ENCODE measurements around the gene PTRH2. TPM values are rescaled to one million over a fixed set of nuclear protein-coding genes. Genes with fewer than 3 reads are reported as not detected.
"Not testable (repeated sequence)": the region's sequence is repeated elsewhere in the genome, so short reads cannot be mapped to it uniquely, and the experiment has no call there.

The PTRH2 gene
- total RNA-seq, 8 experiments from 2014 or later = 21.3 to 87.4 (median 34.5) TPM

- H3K27ac ChIP-seq = no peak overlapping the region
- no peak overlapping the region for H3K4me3 ChIP-seq
- WGBS, 10 experiments = 16 to 100% (median 86%) methylated on average over 1 to 4 of the region's 4 CpGs
- no peaks in the 10 kb centered on the region for H3K4me1 ChIP-seq (replicated peaks in 1 of 2)
- ATAC-seq (replicated peaks in 6 of 8) = no peak
- in situ Hi-C loops (cut with MboI; ENCODE audit: low pct_unique_long_range_greater_than_20kb in 2 of 9, low sequenced_read_pairs in 9 of 9, unreplicated experiment in 9 of 9) = no loop called here
Observed at GRCh38 chr17:59680314-59680713, 26.9 kb downstream of the PTRH2 start.

DNA sequence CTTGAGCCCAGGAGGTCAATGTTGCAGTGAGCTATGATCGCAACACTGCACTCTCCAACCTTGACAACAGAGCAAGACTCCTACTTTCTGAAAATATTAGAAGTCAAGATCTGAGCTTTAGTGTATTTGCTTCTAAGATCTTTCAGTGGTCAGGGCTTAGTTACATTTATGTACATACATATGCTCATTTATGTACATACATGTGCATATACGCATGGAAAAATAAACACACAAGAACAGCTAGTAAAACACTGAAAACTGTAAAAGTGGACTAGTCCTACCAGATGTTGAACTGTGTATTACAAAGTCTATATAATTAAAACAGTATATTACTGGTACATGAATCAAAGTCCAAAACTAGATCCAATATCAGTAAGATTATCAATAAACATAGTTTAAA is 28.3 kb downstream of the PTRH2 start:
- peak in 3 of 8 experiments; percentile 36 to 79 (median 41) for ATAC-seq (replicated peaks in 6 of 8)
- H3K27ac ChIP-seq = no peak overlapping the region
- in situ Hi-C loops (cut with MboI; ENCODE audit: low pct_unique_long_range_greater_than_20kb in 2 of 9, low sequenced_read_pairs in 9 of 9, unreplicated experiment in 9 of 9) = no loop called here
- H3K4me1 ChIP-seq (replicated peaks in 1 of 2) = no peaks in the 10 kb centered on the region
- no peak overlapping the region for H3K4me3 ChIP-seq
- WGBS, 10 experiments = 0 to 100% (median 74%) methylated on average over 1 to 2 of the region's 2 CpGs; no CpG with 5 or more reads in 2 of the 10 experiments

DNA sequence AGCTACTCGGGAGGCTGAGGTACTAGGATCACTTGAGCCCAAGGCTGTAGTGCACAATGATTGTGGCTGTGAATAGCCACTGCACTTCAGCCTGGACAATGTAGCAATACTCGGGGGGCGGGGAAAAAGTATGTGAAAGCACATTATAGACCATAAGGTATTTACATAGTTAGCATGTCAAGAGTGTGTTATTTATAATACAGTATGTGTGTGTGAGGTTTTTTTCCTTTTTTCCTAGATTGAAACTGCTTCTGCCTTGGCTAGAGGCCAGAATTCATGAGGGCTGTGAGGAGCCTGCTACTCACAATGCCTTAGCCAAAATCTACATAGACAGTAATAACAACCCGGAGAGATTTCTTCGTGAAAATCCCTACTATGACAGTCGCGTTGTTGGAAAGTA is 30.5 kb downstream of the PTRH2 start:
- ATAC-seq (replicated peaks in 6 of 8) = peak in 3 of 8 experiments; percentile 75 to 81 (median 78)
- in situ Hi-C loops (cut with MboI; ENCODE audit: low pct_unique_long_range_greater_than_20kb in 2 of 9, low sequenced_read_pairs in 9 of 9, unreplicated experiment in 9 of 9) = no loop called here

GRCh38 chr17:59675231-59675630 is 32.0 kb downstream of the PTRH2 start:
- 17 to 100% (median 45%) methylated on average over 1 of the region's 1 CpG; no CpG with 5 or more reads in 3 of the 10 experiments for WGBS, 10 experiments
- Histone ChIP-seq H3K4me3 (no peak overlapping the region), H3K4me1 (replicated peaks in 1 of 2) (peaks cover 0 to under 1% of the 10 kb centered on the region in 2 donors), H3K27ac (no peak overlapping the region)
- in situ Hi-C loops (cut with MboI; ENCODE audit: low pct_unique_long_range_greater_than_20kb in 2 of 9, low sequenced_read_pairs in 9 of 9, unreplicated experiment in 9 of 9) = no loop called here
- no peak for ATAC-seq (replicated peaks in 6 of 8)

More for the DNA sequence above, 30.5 kb downstream of the PTRH2 start:
- Histone ChIP-seq H3K4me1 (replicated peaks in 1 of 2) (no peaks in the 10 kb centered on the region), H3K4me3 (no peak overlapping the region), H3K27ac (no peak overlapping the region)
- 0 to 100% (median 94%) methylated on average over 1 to 4 of the region's 7 CpGs; no CpG with 5 or more reads in 1 of the 10 experiments for WGBS, 10 experiments

GRCh38 chr17:59671386-59671785 is 35.8 kb downstream of the PTRH2 start:
- in situ Hi-C loops (cut with MboI; ENCODE audit: low pct_unique_long_range_greater_than_20kb in 2 of 9, low sequenced_read_pairs in 9 of 9, unreplicated experiment in 9 of 9) = no loop called here
- Histone ChIP-seq H3K4me1 (replicated peaks in 1 of 2) (peaks cover 0 to 3% of the 10 kb centered on the region in 2 donors), H3K27ac (no peak overlapping the region), H3K4me3 (no peak overlapping the region)
- ATAC-seq (replicated peaks in 6 of 8) = no peak
- 83 to 100% (median 100%) methylated on average over 1 of the region's 1 CpG; no CpG with 5 or more reads in 2 of the 10 experiments for WGBS, 10 experiments

DNA sequence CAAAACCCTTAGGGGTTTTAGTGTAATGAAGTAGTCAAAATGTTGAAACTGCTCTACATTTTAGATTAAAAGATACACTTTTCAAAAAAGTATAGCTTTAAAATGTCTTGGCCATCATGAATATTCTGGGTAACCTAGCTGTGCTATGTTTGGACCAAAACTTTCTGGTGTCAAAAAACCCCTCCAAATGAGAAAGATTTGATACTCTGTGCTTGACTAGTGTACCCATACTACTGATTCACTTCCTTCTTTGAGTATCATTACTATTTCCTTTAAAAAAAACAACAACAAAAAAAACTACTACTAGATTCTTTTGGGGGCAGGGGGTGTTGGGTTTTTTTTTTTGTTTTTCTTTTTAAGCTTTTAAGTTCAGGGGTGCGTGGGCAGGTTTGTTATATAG is 37.3 kb downstream of the PTRH2 start:
- no peak for ATAC-seq (replicated peaks in 6 of 8)
- Histone ChIP-seq H3K4me1 (replicated peaks in 1 of 2) (peaks cover 0 to 3% of the 10 kb centered on the region in 2 donors), H3K4me3 (no peak overlapping the region), H3K27ac (no peak overlapping the region)
- in situ Hi-C loops (cut with MboI; ENCODE audit: low pct_unique_long_range_greater_than_20kb in 2 of 9, low sequenced_read_pairs in 9 of 9, unreplicated experiment in 9 of 9) = no loop called here
- 71 to 100% (median 100%) methylated on average over 1 of the region's 1 CpG; no CpG with 5 or more reads in 3 of the 10 experiments for WGBS, 10 experiments

- in situ Hi-C loops (cut with MboI; ENCODE audit: low pct_unique_long_range_greater_than_20kb in 2 of 9, low sequenced_read_pairs in 9 of 9, unreplicated experiment in 9 of 9) = no loop called here
- Histone ChIP-seq H3K4me1 (replicated peaks in 1 of 2) (peaks cover 0 to 3% of the 10 kb centered on the region in 2 donors), H3K27ac (no peak overlapping the region), H3K4me3 (no peak overlapping the region)
- ATAC-seq (replicated peaks in 6 of 8) = no peak
- WGBS, 10 experiments = 0 to 100% (median 22%) methylated on average over 1 of the region's 1 CpG; no CpG with 5 or more reads in 1 of the 10 experiments
Observed at GRCh38 chr17:59669411-59669810, 37.8 kb downstream of the PTRH2 start.

GRCh38 chr17:59668816-59669215 is 38.4 kb downstream of the PTRH2 start:
- Histone ChIP-seq H3K27ac (no peak overlapping the region), H3K4me1 (replicated peaks in 1 of 2) (peaks cover 0 to 3% of the 10 kb centered on the region in 2 donors), H3K4me3 (no peak overlapping the region)
- peak in 1 of 8 experiments; percentile 35 for ATAC-seq (replicated peaks in 6 of 8)
- in situ Hi-C loops (cut with MboI; ENCODE audit: low pct_unique_long_range_greater_than_20kb in 2 of 9, low sequenced_read_pairs in 9 of 9, unreplicated experiment in 9 of 9) = no loop called here
- WGBS, 10 experiments = 0 to 100% (median 47%) methylated on average over 1 to 3 of the region's 3 CpGs; no CpG with 5 or more reads in 1 of the 10 experiments

GRCh38 chr17:59666235-59666634 is 41.0 kb downstream of the PTRH2 start:
- 6 to 100% (median 90%) methylated on average over 1 to 5 of the region's 5 CpGs for WGBS, 10 experiments
- Histone ChIP-seq H3K27ac (no peak overlapping the region), H3K4me3 (no peak overlapping the region), H3K4me1 (replicated peaks in 1 of 2) (peaks cover 0 to 3% of the 10 kb centered on the region in 2 donors)
- ATAC-seq (replicated peaks in 6 of 8) = peak in 2 of 8 experiments; percentile 11 to 40
- in situ Hi-C loops (cut with MboI; ENCODE audit: low pct_unique_long_range_greater_than_20kb in 2 of 9, low sequenced_read_pairs in 9 of 9, unreplicated experiment in 9 of 9) = no loop called here

- WGBS, 10 experiments = 9 to 100% (median 83%) methylated on average over 2 to 7 of the region's 7 CpGs; no CpG with 5 or more reads in 1 of the 10 experiments
- in situ Hi-C loops (cut with MboI; ENCODE audit: low pct_unique_long_range_greater_than_20kb in 2 of 9, low sequenced_read_pairs in 9 of 9, unreplicated experiment in 9 of 9); H3K4me1 ChIP-seq (replicated peaks in 1 of 2); H3K27ac ChIP-seq; H3K4me3 ChIP-seq: not testable (repeated sequence)
- ATAC-seq (replicated peaks in 6 of 8) = peak in 2 of 8 experiments; percentile 56 to 96
Observed at GRCh38 chr17:59656624-59657023, 50.6 kb downstream of the PTRH2 start.

DNA sequence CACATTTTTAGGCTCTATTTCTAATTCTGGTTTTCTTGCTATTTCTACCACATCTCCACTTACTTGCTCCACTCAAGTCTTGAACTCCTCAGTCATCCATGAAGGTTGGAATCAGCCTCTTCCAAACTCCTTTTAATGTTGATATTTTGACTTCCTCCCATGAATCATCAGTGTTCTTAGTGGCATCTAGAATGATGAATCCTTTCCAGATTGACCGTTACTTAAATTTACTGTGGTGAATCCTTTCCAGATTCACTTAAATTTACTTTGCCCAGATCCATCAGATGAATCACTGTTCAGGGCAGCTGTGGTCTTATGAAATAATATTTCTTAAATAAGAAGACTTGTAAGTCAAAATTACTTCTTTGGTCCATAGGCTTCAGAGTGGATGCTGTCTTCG is 55.1 kb downstream of the PTRH2 start:
- H3K4me1 ChIP-seq (replicated peaks in 1 of 2) = no peaks in the 10 kb centered on the region
- no peak for ATAC-seq (replicated peaks in 6 of 8)
- in situ Hi-C loops (cut with MboI; ENCODE audit: low pct_unique_long_range_greater_than_20kb in 2 of 9, low sequenced_read_pairs in 9 of 9, unreplicated experiment in 9 of 9) = no loop called here
- WGBS, 10 experiments = 8 to 100% (median 100%) methylated on average over 1 to 2 of the region's 2 CpGs; no CpG with 5 or more reads in 1 of the 10 experiments
- no peak overlapping the region for H3K4me3 ChIP-seq
- H3K27ac ChIP-seq = no peak overlapping the region

DNA sequence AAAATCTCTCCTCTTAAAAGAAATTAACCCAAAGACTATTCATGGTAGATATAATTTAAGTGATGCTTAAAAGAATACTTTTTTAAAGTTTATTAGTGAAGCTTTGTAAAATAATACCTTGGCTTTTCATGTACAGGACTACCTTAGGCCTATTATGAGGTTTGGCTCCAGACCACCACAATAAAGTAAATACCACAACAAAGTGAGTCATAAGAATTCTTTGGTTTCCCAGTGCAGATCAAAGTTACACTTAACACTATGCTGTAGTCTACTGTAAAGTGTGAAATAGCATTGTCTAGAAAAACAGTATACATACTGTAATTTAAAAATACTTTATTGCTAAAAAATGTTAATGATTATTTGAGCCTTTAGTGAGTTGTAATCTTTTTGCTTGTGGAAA is 55.9 kb downstream of the PTRH2 start:
- in situ Hi-C loops (cut with MboI; ENCODE audit: low pct_unique_long_range_greater_than_20kb in 2 of 9, low sequenced_read_pairs in 9 of 9, unreplicated experiment in 9 of 9) = no loop called here
- ATAC-seq (replicated peaks in 6 of 8) = no peak
- no peak overlapping the region for H3K4me3 ChIP-seq
- no peaks in the 10 kb centered on the region for H3K4me1 ChIP-seq (replicated peaks in 1 of 2)
- no peak overlapping the region for H3K27ac ChIP-seq

GRCh38 chr17:59650642-59651041 is 56.6 kb downstream of the PTRH2 start:
- 92 to 100% (median 100%) methylated on average over 1 of the region's 1 CpG; no CpG with 5 or more reads in 4 of the 10 experiments for WGBS, 10 experiments
- Histone ChIP-seq H3K4me3 (no peak overlapping the region), H3K27ac (no peak overlapping the region), H3K4me1 (replicated peaks in 1 of 2) (no peaks in the 10 kb centered on the region)
- in situ Hi-C loops (cut with MboI; ENCODE audit: low pct_unique_long_range_greater_than_20kb in 2 of 9, low sequenced_read_pairs in 9 of 9, unreplicated experiment in 9 of 9) = no loop called here
- ATAC-seq (replicated peaks in 6 of 8) = no peak

DNA sequence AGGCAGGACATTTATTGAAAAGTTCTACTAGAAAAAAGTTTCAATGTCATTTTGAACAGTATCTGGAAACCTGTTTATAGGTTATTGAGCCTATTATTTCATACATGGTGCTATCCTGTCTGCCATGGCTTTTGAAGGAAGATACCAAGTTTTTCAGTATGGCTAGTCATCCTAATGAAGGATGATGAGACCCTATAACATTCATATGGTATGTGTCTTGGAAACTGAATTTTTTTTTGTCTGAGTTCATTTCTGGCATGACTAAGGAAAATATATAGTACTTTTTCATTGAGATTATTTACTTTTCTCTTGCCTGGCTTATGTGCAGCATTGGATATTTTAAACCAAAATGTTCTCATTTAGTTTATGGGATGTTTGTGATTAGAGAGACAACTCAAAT is 57.3 kb downstream of the PTRH2 start:
- Histone ChIP-seq H3K4me3 (no peak overlapping the region), H3K4me1 (replicated peaks in 1 of 2) (no peaks in the 10 kb centered on the region), H3K27ac (no peak overlapping the region)
- no peak for ATAC-seq (replicated peaks in 6 of 8)
- in situ Hi-C loops (cut with MboI; ENCODE audit: low pct_unique_long_range_greater_than_20kb in 2 of 9, low sequenced_read_pairs in 9 of 9, unreplicated experiment in 9 of 9) = no loop called here

Data from motor neuron (in vitro differentiated cells).